B cell (primary cell): ENCODE data around the gene CEL.

ENCODE experiments used
- EZH2 ChIP-seq: IDR thresholded peaks from 2 replicates; pipeline ENCODE4 v1.6.1; 2012; ENCODE audit warnings: borderline replicate concordance, low read depth, mild to moderate bottlenecking, moderate library complexity, low read length; ENCODE audit not compliant: insufficient read depth, poor library complexity, severe bottlenecking
- TF ChIP-seq, protein P1 (sequence below): fragments of 200-600 bp; IDR thresholded peaks from one replicate; pipeline ENCODE4 v1.8.0; 2022; ENCODE audit warnings: antibody characterized with exemption, mild to moderate bottlenecking

- TF ChIP-seq, protein P1, sequence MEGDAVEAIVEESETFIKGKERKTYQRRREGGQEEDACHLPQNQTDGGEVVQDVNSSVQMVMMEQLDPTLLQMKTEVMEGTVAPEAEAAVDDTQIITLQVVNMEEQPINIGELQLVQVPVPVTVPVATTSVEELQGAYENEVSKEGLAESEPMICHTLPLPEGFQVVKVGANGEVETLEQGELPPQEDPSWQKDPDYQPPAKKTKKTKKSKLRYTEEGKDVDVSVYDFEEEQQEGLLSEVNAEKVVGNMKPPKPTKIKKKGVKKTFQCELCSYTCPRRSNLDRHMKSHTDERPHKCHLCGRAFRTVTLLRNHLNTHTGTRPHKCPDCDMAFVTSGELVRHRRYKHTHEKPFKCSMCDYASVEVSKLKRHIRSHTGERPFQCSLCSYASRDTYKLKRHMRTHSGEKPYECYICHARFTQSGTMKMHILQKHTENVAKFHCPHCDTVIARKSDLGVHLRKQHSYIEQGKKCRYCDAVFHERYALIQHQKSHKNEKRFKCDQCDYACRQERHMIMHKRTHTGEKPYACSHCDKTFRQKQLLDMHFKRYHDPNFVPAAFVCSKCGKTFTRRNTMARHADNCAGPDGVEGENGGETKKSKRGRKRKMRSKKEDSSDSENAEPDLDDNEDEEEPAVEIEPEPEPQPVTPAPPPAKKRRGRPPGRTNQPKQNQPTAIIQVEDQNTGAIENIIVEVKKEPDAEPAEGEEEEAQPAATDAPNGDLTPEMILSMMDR = no peak
- TF ChIP-seq EZH2 = no peak
These were observed 31.8 kb upstream of the CEL start for GRCh38 chr9:133029994-133030316.
